ENCODE results near the gene NPM1. TPM values are rescaled to one million over a fixed set of nuclear protein-coding genes. Genes with fewer than 3 reads are reported as not detected.
A peak's percentile ranks its signal among the peaks of the same experiment; 100 is the strongest.

NPM1 gene
- total RNA-seq, 3 donors from 2014 or later: 404 to 623 (median 596) TPM

DNA sequence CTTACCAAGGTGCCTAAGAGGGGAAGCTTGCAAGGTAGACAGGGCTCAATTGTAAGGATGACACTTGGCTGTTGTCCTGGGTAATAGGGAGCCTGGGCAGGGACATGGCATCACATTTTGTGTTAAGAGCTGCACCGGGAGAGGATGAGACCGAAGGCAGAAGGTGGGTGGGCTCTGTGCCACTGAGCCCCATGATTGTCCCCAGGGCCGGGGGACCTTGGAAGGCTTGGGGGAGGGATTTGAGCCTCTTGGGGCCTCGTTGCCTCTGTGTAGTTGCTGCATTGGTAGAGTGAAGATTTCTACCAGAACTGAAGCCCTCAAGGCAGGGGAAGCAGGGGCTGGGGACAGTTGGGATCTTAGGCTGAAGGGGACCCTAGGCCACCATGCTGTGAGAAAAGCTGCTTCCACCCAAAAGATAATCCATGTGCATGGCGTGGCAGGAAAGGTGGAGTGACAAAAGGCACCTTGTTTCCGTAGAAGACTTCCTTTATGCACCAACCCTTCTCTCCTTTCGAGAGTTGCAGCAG lies 43.7 kb downstream of the NPM1 start:
- DNase-seq (no peak), ATAC-seq (no peak)
- intact Hi-C loops (cut with DNase I, micrococcal nuclease): no loop called here
- Histone ChIP-seq H3K4me1 (ENCODE audit: low read depth) (no peaks in the 10 kb centered on the region), H3K36me3 (ENCODE audit: low read depth) (no peaks in the 10 kb centered on the region), H3K9me3 (no peaks in the 10 kb centered on the region), H3K4me3 (no peak overlapping the region)
- TF ChIP-seq, protein P1, sequence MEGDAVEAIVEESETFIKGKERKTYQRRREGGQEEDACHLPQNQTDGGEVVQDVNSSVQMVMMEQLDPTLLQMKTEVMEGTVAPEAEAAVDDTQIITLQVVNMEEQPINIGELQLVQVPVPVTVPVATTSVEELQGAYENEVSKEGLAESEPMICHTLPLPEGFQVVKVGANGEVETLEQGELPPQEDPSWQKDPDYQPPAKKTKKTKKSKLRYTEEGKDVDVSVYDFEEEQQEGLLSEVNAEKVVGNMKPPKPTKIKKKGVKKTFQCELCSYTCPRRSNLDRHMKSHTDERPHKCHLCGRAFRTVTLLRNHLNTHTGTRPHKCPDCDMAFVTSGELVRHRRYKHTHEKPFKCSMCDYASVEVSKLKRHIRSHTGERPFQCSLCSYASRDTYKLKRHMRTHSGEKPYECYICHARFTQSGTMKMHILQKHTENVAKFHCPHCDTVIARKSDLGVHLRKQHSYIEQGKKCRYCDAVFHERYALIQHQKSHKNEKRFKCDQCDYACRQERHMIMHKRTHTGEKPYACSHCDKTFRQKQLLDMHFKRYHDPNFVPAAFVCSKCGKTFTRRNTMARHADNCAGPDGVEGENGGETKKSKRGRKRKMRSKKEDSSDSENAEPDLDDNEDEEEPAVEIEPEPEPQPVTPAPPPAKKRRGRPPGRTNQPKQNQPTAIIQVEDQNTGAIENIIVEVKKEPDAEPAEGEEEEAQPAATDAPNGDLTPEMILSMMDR (IDR thresholded peaks at IDR 0.05): no peak

DNA sequence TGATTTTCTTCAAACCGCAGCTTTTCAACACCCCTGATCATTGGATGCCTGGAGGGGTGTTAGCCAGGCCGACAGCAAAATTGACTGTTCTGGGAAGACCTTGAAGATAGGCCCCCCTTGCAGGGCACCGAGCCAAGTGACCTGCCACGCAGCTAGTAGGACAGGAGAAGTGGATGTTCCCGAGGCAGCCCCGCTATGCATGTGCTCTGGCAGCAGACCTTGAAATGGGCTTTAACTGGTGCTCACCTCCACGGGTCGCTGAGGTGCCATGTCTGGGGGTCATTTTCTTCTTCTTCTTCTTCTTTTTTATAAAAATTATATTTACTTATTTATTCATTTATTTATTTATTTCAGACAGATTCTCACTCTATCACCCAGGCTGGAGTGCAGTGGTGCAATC lies 44.4 kb downstream of the NPM1 start:
- no peak for DNase-seq
- Histone ChIP-seq H3K4me3 (no peak overlapping the region), H3K4me1 (ENCODE audit: low read depth) (no peaks in the 10 kb centered on the region), H3K36me3 (ENCODE audit: low read depth) (no peaks in the 10 kb centered on the region), H3K9me3 (no peaks in the 10 kb centered on the region)
- TF ChIP-seq, protein P1 (IDR thresholded peaks at IDR 0.05): no peak
- no peak for ATAC-seq
- intact Hi-C loops (cut with DNase I, micrococcal nuclease): no loop called here

DNA sequence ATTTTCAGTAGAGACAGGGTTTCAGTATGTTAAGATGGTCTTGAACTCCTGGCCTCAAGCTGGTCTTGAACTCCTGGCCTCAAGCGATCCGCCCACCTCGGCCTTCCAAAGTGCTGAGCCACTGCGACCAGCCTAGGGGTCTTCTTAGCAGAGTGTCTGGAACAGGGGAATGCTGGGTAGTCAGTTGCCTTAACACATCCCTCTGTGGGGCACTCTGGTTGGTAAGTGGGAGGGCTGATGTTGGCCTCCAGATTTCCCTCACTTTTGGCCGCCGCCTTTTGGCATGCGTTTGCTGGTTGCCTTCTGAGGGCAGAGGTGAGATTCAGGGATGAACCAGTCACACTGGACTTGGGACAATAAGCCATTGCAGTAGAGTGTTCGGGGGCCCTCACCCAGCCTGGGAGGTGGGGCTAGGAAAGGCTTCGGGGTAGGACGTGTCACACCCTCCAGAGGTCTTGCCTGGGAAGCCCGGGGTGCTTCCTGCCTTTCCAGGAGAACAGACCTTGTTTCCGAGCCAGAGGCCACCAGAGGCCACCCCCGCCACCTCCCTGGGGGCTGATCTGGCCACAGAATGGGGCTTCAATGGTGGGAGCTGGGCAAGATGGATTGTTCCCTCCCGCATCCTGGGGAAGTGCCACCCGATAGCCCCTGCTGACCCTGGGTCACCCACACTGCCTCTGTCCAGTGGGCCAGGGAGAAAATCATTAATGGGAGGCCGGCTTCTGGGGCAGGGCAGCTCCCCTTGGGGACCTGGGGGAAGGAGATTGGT lies 45.1 kb downstream of the NPM1 start:
- no peak overlapping the region for H3K4me3 ChIP-seq
- ATAC-seq (no peak), DNase-seq (peak in 1 of 3 donors; percentile 29)
- no peaks in the 10 kb centered on the region for H3K9me3 ChIP-seq
- no peaks in the 10 kb centered on the region for H3K36me3 ChIP-seq (ENCODE audit: low read depth)
- intact Hi-C loops (cut with DNase I, micrococcal nuclease): no loop called here
- H3K4me1 ChIP-seq (ENCODE audit: low read depth): no peaks in the 10 kb centered on the region
- TF ChIP-seq, protein P1 (IDR thresholded peaks at IDR 0.05): no peak

DNA sequence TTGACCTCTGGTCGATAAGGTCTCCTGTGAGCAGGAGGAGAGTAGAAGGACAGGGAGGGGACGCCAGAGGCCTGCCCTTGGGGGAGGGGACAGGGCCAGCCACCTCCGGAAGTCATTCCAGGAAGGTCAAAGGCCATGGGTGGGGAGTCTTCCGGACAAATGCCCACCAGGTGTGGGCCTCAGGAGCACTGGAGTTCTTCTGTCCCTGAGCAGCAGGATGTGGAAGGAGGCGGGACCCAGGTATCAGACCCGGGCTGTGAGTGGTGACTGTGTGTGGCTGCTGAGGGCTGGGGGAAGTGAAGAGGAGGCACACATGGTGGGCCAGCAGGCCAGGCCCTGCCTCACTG lies 45.7 kb downstream of the NPM1 start:
- intact Hi-C loops (cut with DNase I, micrococcal nuclease): no loop called here
- H3K4me3 ChIP-seq: no peak overlapping the region

DNA sequence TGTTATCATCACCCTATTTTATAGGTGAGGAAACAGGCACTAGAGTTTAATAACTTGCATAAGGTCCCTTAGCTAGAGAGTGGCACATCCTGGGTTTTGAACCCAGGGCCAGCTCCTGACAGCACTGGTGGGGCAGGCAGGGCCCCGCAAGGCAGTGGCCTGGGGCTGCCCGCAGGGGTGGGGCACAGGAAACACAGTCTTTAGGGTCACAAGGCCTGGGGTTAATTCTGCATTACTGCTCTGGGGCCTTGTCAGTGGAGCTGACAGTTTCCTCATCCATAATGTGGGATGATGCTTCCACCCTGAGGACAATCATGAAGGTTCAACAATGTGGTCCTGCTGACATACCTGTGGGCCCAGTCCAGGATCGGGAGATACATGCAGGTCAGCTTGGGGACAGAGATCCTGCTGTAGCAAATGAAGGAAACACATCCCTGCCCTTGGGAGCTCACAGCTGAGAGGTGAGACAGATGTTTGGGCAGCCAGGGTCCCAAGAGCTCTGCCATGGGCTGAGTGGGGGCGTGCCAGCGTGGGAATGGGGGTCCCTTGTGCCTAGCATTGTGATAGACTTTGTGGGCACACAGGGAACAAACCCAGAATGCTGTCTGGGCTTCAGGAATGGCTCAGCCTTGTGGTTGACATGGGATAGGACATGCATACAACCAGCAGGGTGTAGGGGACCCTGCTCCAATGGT lies 46.5 kb downstream of the NPM1 start:
- TF ChIP-seq, protein P1 (IDR thresholded peaks at IDR 0.05): no peak
- Histone ChIP-seq H3K9me3 (no peaks in the 10 kb centered on the region), H3K4me1 (ENCODE audit: low read depth) (no peaks in the 10 kb centered on the region), H3K36me3 (ENCODE audit: low read depth) (no peaks in the 10 kb centered on the region), H3K4me3 (no peak overlapping the region)
- ATAC-seq (no peak), DNase-seq (peak in 1 of 3 donors; percentile 12)
- intact Hi-C loops (cut with DNase I, micrococcal nuclease): no loop called here

More for the DNA sequence above, 45.7 kb downstream of the NPM1 start:
- no peak for ATAC-seq
- Histone ChIP-seq H3K4me1 (ENCODE audit: low read depth) (no peaks in the 10 kb centered on the region), H3K36me3 (ENCODE audit: low read depth) (no peaks in the 10 kb centered on the region), H3K9me3 (no peaks in the 10 kb centered on the region)
- DNase-seq: no peak
- TF ChIP-seq, protein P1 (IDR thresholded peaks at IDR 0.05): no peak

Measured in mucosa of descending colon (tissue), 3 donors.